Activated T-helper 2 cell treated with anti-CD3 and anti-CD28 coated beads, Interferon-gamma antibody, Interleukin-2, Interleukin-4, amounts not matched to agents 10 μg/mL and 5 μg/mL and 100 μg/mL, durations not matched to agents 14 hours and 24 hours and 36 hours (primary cell): ENCODE results near the gene NSUN2. TPM values are rescaled to one million over a fixed set of nuclear protein-coding genes. Genes with fewer than 3 reads are reported as not detected.
"Not testable (repeated sequence)": the region's sequence is repeated elsewhere in the genome, so short reads cannot be mapped to it uniquely, and the experiment has no call there.

Experiments
- DNase-seq: peaks from one replicate; pipeline ENCODE4 v3.0.0; 2021; ENCODE audit warnings: low spot score
- H3K27ac Mint-ChIP-seq: one replicate; pipeline ENCODE4 v1.8.0; 2021; ENCODE audit warnings: mixed read lengths
- H3K27me3 Mint-ChIP-seq: one replicate; pipeline ENCODE4 v1.8.0; 2021; ENCODE audit warnings: low read depth, mixed read lengths
- H3K36me3 Mint-ChIP-seq: one replicate; pipeline ENCODE4 v1.8.0; 2021; ENCODE audit warnings: low read depth, mixed read lengths
- H3K4me1 Mint-ChIP-seq: one replicate; pipeline ENCODE4 v1.8.0; 2021; ENCODE audit warnings: low read depth, mixed read lengths
- H3K4me3 Mint-ChIP-seq: one replicate; pipeline ENCODE4 v1.8.0; 2021; ENCODE audit warnings: low read depth, mild to moderate bottlenecking, moderate library complexity, mixed read lengths
- H3K9me3 Mint-ChIP-seq: one replicate; pipeline ENCODE4 v1.8.0; 2021; ENCODE audit warnings: mixed read lengths
- intact Hi-C: fragments of 100-400 bp; cut with micrococcal nuclease; formaldehyde crosslinking; loops from one replicate; pipeline ENCODE4 v1.15.1; 2023
- total RNA-seq: library from RNA; stranded (reverse); gene quantifications from 2 replicates; pipeline ENCODE4 v1.2.3, GENCODE V29; 2022

Gene NSUN2
- total RNA-seq, 1 donor from 2014 or later: 125 TPM

GRCh38 chr5:6666762-6667161 lies 33.9 kb upstream of the NSUN2 start:
- no peak for DNase-seq
- H3K4me1 Mint-ChIP-seq: no peaks in the 10 kb centered on the region
- intact Hi-C loops: no loop called here
- no peak overlapping the region for H3K27ac Mint-ChIP-seq
- no peak overlapping the region for H3K4me3 Mint-ChIP-seq
- no peaks in the 10 kb centered on the region for H3K9me3 Mint-ChIP-seq
- peaks cover 11% of the 10 kb centered on the region for H3K36me3 Mint-ChIP-seq
- H3K27me3 Mint-ChIP-seq: no peaks in the 10 kb centered on the region

GRCh38 chr5:6660688-6661087 lies 27.8 kb upstream of the NSUN2 start:
- H3K27me3 Mint-ChIP-seq: no peaks in the 10 kb centered on the region
- H3K4me3 Mint-ChIP-seq: no peak overlapping the region
- no peak overlapping the region for H3K27ac Mint-ChIP-seq
- H3K4me1 Mint-ChIP-seq: peaks cover 3% of the 10 kb centered on the region
- no peak for DNase-seq
- intact Hi-C loops: no loop called here
- H3K36me3 Mint-ChIP-seq: peaks cover 38% of the 10 kb centered on the region
- H3K9me3 Mint-ChIP-seq: peaks cover 15% of the 10 kb centered on the region

DNA sequence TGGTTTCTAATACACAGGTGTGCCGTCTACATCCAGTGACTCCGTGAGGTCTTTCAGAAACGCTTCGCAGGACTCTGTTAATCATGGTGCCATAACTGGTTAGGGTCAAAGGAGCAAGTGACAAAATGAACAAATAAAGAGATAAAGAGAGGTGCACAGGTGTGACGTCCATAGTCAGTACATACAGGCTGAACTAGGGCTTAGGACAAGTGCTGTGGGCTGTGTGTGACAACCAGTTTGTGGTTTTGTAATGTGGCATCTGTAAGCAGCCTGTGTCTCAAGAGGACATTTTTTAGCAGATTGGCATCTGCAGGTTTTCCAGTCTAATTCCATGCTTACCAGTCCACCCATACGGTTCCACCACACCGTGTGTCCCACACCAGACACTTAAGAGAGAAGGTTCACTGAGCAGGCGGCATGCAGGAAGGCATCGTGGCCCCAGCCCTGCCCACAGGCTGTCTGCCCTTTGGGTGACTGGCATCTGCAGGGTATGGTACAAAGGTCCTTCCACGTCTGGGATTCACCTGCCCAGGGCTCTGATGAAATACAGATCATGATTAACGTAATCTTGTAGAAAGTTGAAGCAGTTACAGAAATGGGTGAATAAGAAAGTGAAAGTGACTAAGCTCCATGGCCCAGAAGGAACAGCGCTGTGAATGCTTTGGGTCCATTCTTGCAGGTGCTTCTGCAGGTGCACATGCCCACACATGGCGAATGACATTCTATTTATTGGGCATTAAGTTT lies 27.3 kb upstream of the NSUN2 start:
- Mint-ChIP-seq H3K4me1 (peaks cover 3% of the 10 kb centered on the region), H3K9me3 (peaks cover 20% of the 10 kb centered on the region), H3K27me3 (no peaks in the 10 kb centered on the region), H3K36me3 (peaks cover 44% of the 10 kb centered on the region), H3K27ac (no peak overlapping the region), H3K4me3 (no peak overlapping the region)
- no peak for DNase-seq
- intact Hi-C loops: no loop called here

GRCh38 chr5:6656680-6657079 lies 23.8 kb upstream of the NSUN2 start:
- H3K4me1 Mint-ChIP-seq: peaks cover 3% of the 10 kb centered on the region
- intact Hi-C loops: no loop called here
- no peak overlapping the region for H3K27ac Mint-ChIP-seq
- no peaks in the 10 kb centered on the region for H3K27me3 Mint-ChIP-seq
- peaks cover 56% of the 10 kb centered on the region for H3K36me3 Mint-ChIP-seq
- H3K4me3 Mint-ChIP-seq: no peak overlapping the region
- no peak for DNase-seq
- peaks cover 21% of the 10 kb centered on the region for H3K9me3 Mint-ChIP-seq

DNA sequence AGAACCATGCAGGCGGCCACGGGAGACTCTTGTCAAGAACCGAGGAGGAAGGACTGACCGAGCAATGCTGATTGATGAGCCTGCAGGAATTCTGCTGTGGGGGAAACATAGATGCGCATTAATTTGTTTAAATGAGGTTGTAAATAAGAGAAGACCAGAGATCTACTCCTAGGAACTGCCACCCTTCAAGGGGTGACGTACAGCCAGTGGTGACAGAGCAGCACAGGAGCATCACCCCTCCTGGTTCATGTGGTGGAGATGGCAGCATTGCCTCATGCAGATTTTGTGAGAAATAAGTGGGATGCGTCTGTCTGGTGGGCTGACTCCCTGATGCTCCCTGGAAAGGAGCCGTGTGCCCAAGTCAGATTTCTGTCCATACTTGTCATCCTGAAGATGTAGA lies 22.6 kb upstream of the NSUN2 start:
- no peak overlapping the region for H3K4me3 Mint-ChIP-seq
- intact Hi-C loops: no loop called here
- peaks cover 53% of the 10 kb centered on the region for H3K36me3 Mint-ChIP-seq
- H3K9me3 Mint-ChIP-seq: peaks cover 21% of the 10 kb centered on the region
- no peak for DNase-seq
- H3K27ac Mint-ChIP-seq: no peak overlapping the region
- H3K4me1 Mint-ChIP-seq: peaks cover 3% of the 10 kb centered on the region
- H3K27me3 Mint-ChIP-seq: no peaks in the 10 kb centered on the region

GRCh38 chr5:6652025-6652424 lies 19.2 kb upstream of the NSUN2 start:
- DNase-seq: no peak
- Mint-ChIP-seq H3K4me1 (peaks cover 7% of the 10 kb centered on the region), H3K36me3 (peaks cover 38% of the 10 kb centered on the region), H3K4me3 (no peak overlapping the region), H3K27ac (no peak overlapping the region), H3K9me3 (peaks cover 22% of the 10 kb centered on the region), H3K27me3 (no peaks in the 10 kb centered on the region)
- intact Hi-C loops: no loop called here

- Mint-ChIP-seq H3K36me3 (peaks cover 28% of the 10 kb centered on the region), H3K9me3 (peaks cover 4% of the 10 kb centered on the region), H3K4me3 (no peak overlapping the region), H3K4me1 (peaks cover 12% of the 10 kb centered on the region), H3K27me3 (no peaks in the 10 kb centered on the region), H3K27ac (no peak overlapping the region)
- intact Hi-C loops: no loop called here
- DNase-seq: no peak
Measured at GRCh38 chr5:6649681-6650080, 16.8 kb upstream of the NSUN2 start.

GRCh38 chr5:6649186-6649585 lies 16.3 kb upstream of the NSUN2 start:
- Mint-ChIP-seq H3K9me3 (peaks cover 4% of the 10 kb centered on the region), H3K27me3 (no peaks in the 10 kb centered on the region), H3K27ac (no peak overlapping the region), H3K4me1 (peaks cover 12% of the 10 kb centered on the region), H3K4me3 (no peak overlapping the region), H3K36me3 (peaks cover 32% of the 10 kb centered on the region)
- intact Hi-C loops: no loop called here
- DNase-seq: no peak

GRCh38 chr5:6645571-6646362 lies 12.9 kb upstream of the NSUN2 start:
- H3K9me3 Mint-ChIP-seq, H3K27me3 Mint-ChIP-seq, H3K4me3 Mint-ChIP-seq, H3K27ac Mint-ChIP-seq, DNase-seq, intact Hi-C loops: not testable (repeated sequence)
- Mint-ChIP-seq H3K36me3 (peaks cover 27% of the 10 kb centered on the region), H3K4me1 (peaks cover 12% of the 10 kb centered on the region)

GRCh38 chr5:6644794-6645241 lies 12.0 kb upstream of the NSUN2 start:
- H3K4me3 Mint-ChIP-seq: no peak overlapping the region
- peaks cover under 1% of the 10 kb centered on the region for H3K9me3 Mint-ChIP-seq
- intact Hi-C loops: no loop called here
- no peak for DNase-seq
- peaks cover 24% of the 10 kb centered on the region for H3K36me3 Mint-ChIP-seq
- no peak overlapping the region for H3K27ac Mint-ChIP-seq
- H3K4me1 Mint-ChIP-seq: peaks cover 10% of the 10 kb centered on the region
- no peaks in the 10 kb centered on the region for H3K27me3 Mint-ChIP-seq

- intact Hi-C loops: no loop called here
- H3K4me3 Mint-ChIP-seq: no peak overlapping the region
- H3K27ac Mint-ChIP-seq: no peak overlapping the region
- peaks cover 22% of the 10 kb centered on the region for H3K36me3 Mint-ChIP-seq
- no peak for DNase-seq
- no peaks in the 10 kb centered on the region for H3K9me3 Mint-ChIP-seq
- H3K27me3 Mint-ChIP-seq: no peaks in the 10 kb centered on the region
- H3K4me1 Mint-ChIP-seq: peaks cover 9% of the 10 kb centered on the region
Measured at GRCh38 chr5:6642655-6643054, 9.8 kb upstream of the NSUN2 start.

DNA sequence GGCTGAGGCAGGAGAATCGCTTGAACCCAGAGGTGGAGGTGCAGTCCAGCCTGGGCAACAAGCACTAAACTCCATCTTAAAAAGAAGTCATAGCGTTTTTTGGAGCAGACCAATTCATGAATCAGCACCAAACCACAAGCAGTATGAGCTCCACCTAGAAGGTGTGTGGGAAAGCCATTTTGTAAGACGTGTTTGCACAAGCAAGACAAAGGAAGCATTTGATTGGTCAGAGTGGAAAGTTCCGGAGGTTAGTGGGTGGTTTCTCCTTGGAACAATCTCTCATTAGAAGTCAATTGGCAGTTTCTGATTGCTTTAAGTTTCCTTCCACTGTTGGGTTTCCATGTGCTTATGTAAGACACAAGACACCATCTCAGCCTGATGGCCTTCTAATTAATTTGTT lies 5.4 kb upstream of the NSUN2 start:
- H3K4me3 Mint-ChIP-seq: no peak overlapping the region
- intact Hi-C loops: loop anchor here (10.0 kb wide), 1 partner anchor 1227 kb away; the partner anchor contains the start of genes FASTKD3 and MTRR
- no peaks in the 10 kb centered on the region for H3K9me3 Mint-ChIP-seq

GRCh38 chr5:6637590-6637989 lies 4.7 kb upstream of the NSUN2 start:
- Mint-ChIP-seq H3K4me3 (no peak overlapping the region), H3K4me1 (peaks cover 10% of the 10 kb centered on the region), H3K27me3 (no peaks in the 10 kb centered on the region), H3K36me3 (no peaks in the 10 kb centered on the region), H3K9me3 (no peaks in the 10 kb centered on the region), H3K27ac (no peak overlapping the region)
- intact Hi-C loops: loop anchor here (10.0 kb wide), 1 partner anchor 1227 kb away; the partner anchor contains the start of genes FASTKD3 and MTRR
- no peak for DNase-seq

More for the DNA sequence above, 5.4 kb upstream of the NSUN2 start:
- no peak for DNase-seq
- Mint-ChIP-seq H3K27me3 (no peaks in the 10 kb centered on the region), H3K36me3 (no peaks in the 10 kb centered on the region), H3K4me1 (peaks cover 10% of the 10 kb centered on the region), H3K27ac (no peak overlapping the region)
